Spleen (tissue), 11 donors: ENCODE data around the gene PPME1. TPM values are rescaled to one million over a fixed set of nuclear protein-coding genes. Genes with fewer than 3 reads are reported as not detected.

Experiments
- DNase-seq: peaks from one replicate; pipeline ENCODE4 v3.0.0-alpha.2; 2020
- H3K27ac ChIP-seq, 8 donors: fragments of 200-600 bp; sonication (generic) in 7 of 8; 1 replicate in 4 of 8; 2 replicates in 4 of 8; pipeline versions ENCODE4 v1.5.0 to v1.8.0; 2016 to 2021; ENCODE audit warnings: inconsistent platforms in 4 of 8, mild to moderate bottlenecking in 4 of 8, moderate library complexity in 1 of 8
- H3K27me3 ChIP-seq, 7 donors: fragments of 200-600 bp; sonication (generic) in 6 of 7; replicated peaks in 1 of 7; 1 replicate in 4 of 7; 2 replicates in 3 of 7; pipeline versions ENCODE4 v1.5.0 to v1.8.0; 2016 to 2021; ENCODE audit warnings: inconsistent platforms in 3 of 7, mild to moderate bottlenecking in 1 of 7
- H3K36me3 ChIP-seq, 6 donors: fragments of 200-600 bp; sonication (generic) in 5 of 6; 1 replicate in 4 of 6; 2 replicates in 2 of 6; pipeline versions ENCODE4 v1.5.0 to v1.8.0; 2016 to 2021; ENCODE audit warnings: inconsistent platforms in 2 of 6
- H3K4me1 ChIP-seq, 6 donors: fragments of 200-600 bp; sonication (generic) in 5 of 6; 1 replicate in 3 of 6; 2 replicates in 3 of 6; pipeline versions ENCODE4 v1.5.0 to v1.8.0; 2016 to 2021; ENCODE audit warnings: inconsistent platforms in 3 of 6
- H3K4me3 ChIP-seq, 8 donors: fragments of 200-600 bp; sonication (generic) in 7 of 8; 1 replicate in 4 of 8; 2 replicates in 4 of 8; pipeline versions ENCODE4 v1.5.0 to v1.8.0; 2016 to 2021; ENCODE audit warnings: inconsistent platforms in 4 of 8, mild to moderate bottlenecking in 4 of 8, moderate library complexity in 2 of 8
- H3K9me3 ChIP-seq, 8 donors: fragments of 200-600 bp; sonication (generic) in 7 of 8; 1 replicate in 4 of 8; 2 replicates in 4 of 8; pipeline versions ENCODE4 v1.5.0 to v1.8.0; 2016 to 2021; ENCODE audit warnings: inconsistent platforms in 4 of 8
- POLR2A ChIP-seq, 3 donors: fragments of 450-650 bp; IDR thresholded peaks; one replicate each; pipeline ENCODE4 v1.5.1; 2017; ENCODE audit warnings: antibody characterized with exemption in 3 of 3, mild to moderate bottlenecking in 1 of 3
- POLR2AphosphoS5 ChIP-seq, 3 donors: sonication (generic); formaldehyde crosslinking; IDR thresholded peaks; one replicate each; pipeline ENCODE4 v1.5.1; 2017; ENCODE audit warnings: antibody characterized with exemption in 3 of 3
- WGBS, 5 donors: extraction: QIAGEN DNeasy Blood & Tissue Kit in 3 of 5; methylation state at CpG; one replicate each; pipeline versions ENCODE4 v1.1.5 to v1.1.7; 2013 to 2018; 5-methylcytosine and 5-hydroxymethylcytosine counted together
- intact Hi-C: fragments of 100-400 bp; cut with DNase I; formaldehyde crosslinking; loops from one replicate; pipeline ENCODE4 v1.15.0; 2023; ENCODE audit warnings: low total_unique reads
- polyA plus RNA-seq, 3 donors: library from polyadenylated mRNA; stranded (reverse); fragments of 200-250 nt; gene quantifications; one replicate each; pipeline ENCODE4 v1.2.1, GENCODE V29; 2013
- total RNA-seq, 7 donors: library from RNA; depleted of rRNA in 3 of 7; stranded (reverse); fragments of >200 nt in 3 of 7; fragmentation: NEBNext Ultra II Directional in 4 of 7; extraction: Animal tissue kit (Norgen Biotek cat#: 25700) in 4 of 7; gene quantifications; one replicate each; pipeline versions ENCODE4 v1.1.0 to v1.2.1, GENCODE V29; 2016 to 2021
- TF ChIP-seq, protein P1 (sequence below), 11 experiments: fragments of 200-600 bp in 7 of 11; fragments of 450-650 bp in 4 of 11; sonication (generic) in 4 of 11; IDR thresholded peaks in 8 of 11; conservative IDR thresholded peaks in 3 of 11; 1 replicate in 7 of 11; 2 replicates in 4 of 11; pipeline versions ENCODE4 v1.4.0 to v1.8.0; 2016 to 2021; ENCODE audit warnings: antibody characterized with exemption in 11 of 11, inconsistent platforms in 4 of 11, mild to moderate bottlenecking in 1 of 11
- donor health status: healthy with polysubstance abuse.
- donor health status: DM: no; HTN: no; CAD: no; lungs with moderate emphysema.
- donor health status: DM: no; HTN: no; CAD: no.
- donor health status: Bipolar disorder and iron deficiency.
- donor health status: healthy.
- donor health status: DM: no; HTN: no; CAD: no.
- donor health status: DM: yes; HTN: yes; CAD: no.

PPME1 gene
- total and polyA plus RNA-seq, 10 donors, result 5.9 to 32.0 (median 18.5) TPM

GRCh38 chr11:74196781-74197486 is 25.8 kb downstream of the PPME1 start:
- no peak for DNase-seq
- intact Hi-C loops, result no loop called here
- TF ChIP-seq POLR2A (IDR thresholded peaks at IDR 0.05) (no peak), POLR2AphosphoS5 (IDR thresholded peaks at IDR 0.05) (no peak)
- TF ChIP-seq, protein P1, sequence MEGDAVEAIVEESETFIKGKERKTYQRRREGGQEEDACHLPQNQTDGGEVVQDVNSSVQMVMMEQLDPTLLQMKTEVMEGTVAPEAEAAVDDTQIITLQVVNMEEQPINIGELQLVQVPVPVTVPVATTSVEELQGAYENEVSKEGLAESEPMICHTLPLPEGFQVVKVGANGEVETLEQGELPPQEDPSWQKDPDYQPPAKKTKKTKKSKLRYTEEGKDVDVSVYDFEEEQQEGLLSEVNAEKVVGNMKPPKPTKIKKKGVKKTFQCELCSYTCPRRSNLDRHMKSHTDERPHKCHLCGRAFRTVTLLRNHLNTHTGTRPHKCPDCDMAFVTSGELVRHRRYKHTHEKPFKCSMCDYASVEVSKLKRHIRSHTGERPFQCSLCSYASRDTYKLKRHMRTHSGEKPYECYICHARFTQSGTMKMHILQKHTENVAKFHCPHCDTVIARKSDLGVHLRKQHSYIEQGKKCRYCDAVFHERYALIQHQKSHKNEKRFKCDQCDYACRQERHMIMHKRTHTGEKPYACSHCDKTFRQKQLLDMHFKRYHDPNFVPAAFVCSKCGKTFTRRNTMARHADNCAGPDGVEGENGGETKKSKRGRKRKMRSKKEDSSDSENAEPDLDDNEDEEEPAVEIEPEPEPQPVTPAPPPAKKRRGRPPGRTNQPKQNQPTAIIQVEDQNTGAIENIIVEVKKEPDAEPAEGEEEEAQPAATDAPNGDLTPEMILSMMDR (IDR thresholded peaks at IDR 0.05 in 8 of 11, conservative IDR thresholded peaks at IDR 0.05 in 3 of 11), result no peak

GRCh38 chr11:74203966-74204365 is 32.9 kb downstream of the PPME1 start:
- Histone ChIP-seq H3K36me3 (peaks cover 0 to 51% (median 4%) of the 10 kb centered on the region in 6 donors), H3K27ac (no peak overlapping the region), H3K4me1 (no peaks in the 10 kb centered on the region), H3K4me3 (no peak overlapping the region), H3K9me3 (peaks cover 0 to 9% (median 6%) of the 10 kb centered on the region in 8 donors), H3K27me3 (no peaks in the 10 kb centered on the region)
- no peak for DNase-seq
- TF ChIP-seq POLR2A (IDR thresholded peaks at IDR 0.05) (no peak), POLR2AphosphoS5 (IDR thresholded peaks at IDR 0.05) (no peak)
- TF ChIP-seq, protein P1 (IDR thresholded peaks at IDR 0.05 in 8 of 11, conservative IDR thresholded peaks at IDR 0.05 in 3 of 11), result no peak
- intact Hi-C loops, result no loop called here
- 94 to 100% (median 96%) methylated on average over 2 of the region's 2 CpGs for WGBS, 5 donors

More at GRCh38 chr11:74196781-74197486, 25.8 kb downstream of the PPME1 start:
- H3K4me1 ChIP-seq, result no peaks in the 10 kb centered on the region
- peaks cover 0 to 5% (median 0%) of the 10 kb centered on the region in 6 donors for H3K36me3 ChIP-seq
- H3K9me3 ChIP-seq, result peaks cover 0 to 22% (median 9%) of the 10 kb centered on the region in 8 donors
- no peak overlapping the region for H3K27ac ChIP-seq
- WGBS, 5 donors, result 95 to 99% (median 97%) methylated on average over 2 of the region's 2 CpGs
- H3K27me3 ChIP-seq, result no peaks in the 10 kb centered on the region
- H3K4me3 ChIP-seq, result no peak overlapping the region

DNA sequence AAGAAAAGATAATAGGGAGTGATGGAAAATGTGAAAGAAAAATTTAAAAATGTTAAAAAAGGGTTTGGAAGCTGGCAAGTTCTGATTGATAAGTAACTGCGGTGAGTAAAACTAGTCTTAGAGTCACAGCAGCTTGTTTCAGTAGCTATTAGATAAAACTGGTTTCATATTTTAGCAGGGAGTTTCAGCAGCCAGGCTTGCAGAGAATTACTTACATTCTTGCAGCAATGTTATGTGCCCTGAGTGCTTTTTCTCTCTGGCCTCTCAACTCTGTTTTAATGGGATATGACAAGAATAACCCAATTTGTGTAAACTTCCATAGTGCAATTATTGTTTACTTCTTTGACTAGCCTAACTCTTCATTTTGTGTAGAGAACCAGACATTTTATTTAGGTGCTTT is 33.6 kb downstream of the PPME1 start:
- no peaks in the 10 kb centered on the region for H3K4me1 ChIP-seq
- 81 to 100% (median 94%) methylated on average over 1 of the region's 1 CpG for WGBS, 5 donors
- intact Hi-C loops, result no loop called here
- TF ChIP-seq POLR2A (IDR thresholded peaks at IDR 0.05) (no peak), POLR2AphosphoS5 (IDR thresholded peaks at IDR 0.05) (no peak)
- TF ChIP-seq, protein P1 (IDR thresholded peaks at IDR 0.05 in 8 of 11, conservative IDR thresholded peaks at IDR 0.05 in 3 of 11), result no peak
- peaks cover 0 to 2% (median 1%) of the 10 kb centered on the region in 8 donors for H3K9me3 ChIP-seq
- H3K4me3 ChIP-seq, result no peak overlapping the region
- H3K36me3 ChIP-seq, result peaks cover 0 to 58% (median 10%) of the 10 kb centered on the region in 6 donors
- DNase-seq, result no peak
- no peaks in the 10 kb centered on the region for H3K27me3 ChIP-seq
- H3K27ac ChIP-seq, result no peak overlapping the region

DNA sequence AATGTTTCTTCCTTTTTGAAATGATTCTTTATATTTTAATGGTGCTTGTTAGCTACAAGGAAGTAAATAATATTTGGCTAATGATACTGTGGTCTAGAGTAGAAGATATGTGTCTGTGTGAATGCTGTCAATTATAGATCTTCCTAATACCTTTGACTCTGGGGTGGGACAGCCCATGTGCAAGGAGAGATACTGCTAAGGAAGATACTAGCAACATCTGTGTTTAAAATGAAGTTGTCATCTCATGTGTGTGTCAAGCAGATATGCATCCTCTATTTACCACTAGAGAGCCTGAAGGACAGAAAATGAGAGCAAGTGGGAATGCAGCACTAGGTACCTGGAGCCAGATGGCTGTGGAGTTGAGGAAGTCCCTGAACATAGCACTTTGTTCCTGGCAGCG is 34.1 kb downstream of the PPME1 start:
- Histone ChIP-seq H3K9me3 (no peaks in the 10 kb centered on the region), H3K36me3 (peaks cover 0 to 63% (median 13%) of the 10 kb centered on the region in 6 donors), H3K4me3 (no peak overlapping the region), H3K27ac (no peak overlapping the region), H3K27me3 (no peaks in the 10 kb centered on the region), H3K4me1 (no peaks in the 10 kb centered on the region)
- DNase-seq, result no peak
- WGBS, 5 donors, result 43 to 97% (median 95%) methylated on average over 1 of the region's 1 CpG
- TF ChIP-seq POLR2A (IDR thresholded peaks at IDR 0.05) (no peak), POLR2AphosphoS5 (IDR thresholded peaks at IDR 0.05) (no peak)
- TF ChIP-seq, protein P1 (IDR thresholded peaks at IDR 0.05 in 8 of 11, conservative IDR thresholded peaks at IDR 0.05 in 3 of 11), result no peak
- intact Hi-C loops, result no loop called here
